ENCODE results near the gene R3HDM4. TPM values are rescaled to one million over a fixed set of nuclear protein-coding genes. Genes with fewer than 3 reads are reported as not detected.

The R3HDM4 gene
- total RNA-seq, 1 donor from 2014 or later: 63.1 TPM

GRCh38 chr19:907183-907853, 5.7 kb downstream of the R3HDM4 start:
- no peak for DNase-seq (ENCODE audit: low spot score, unreplicated experiment)
- no peaks in the 10 kb centered on the region for H3K36me3 Mint-ChIP-seq (ENCODE audit: insufficient read depth)
- H3K4me3 Mint-ChIP-seq (ENCODE audit: low read depth): no peak overlapping the region
- H3K9me3 Mint-ChIP-seq (ENCODE audit: low read depth): no peaks in the 10 kb centered on the region
- no peaks in the 10 kb centered on the region for H3K27me3 Mint-ChIP-seq
- peaks cover 14% of the 10 kb centered on the region for H3K4me1 Mint-ChIP-seq (ENCODE audit: low read depth)
- no peak overlapping the region for H3K27ac Mint-ChIP-seq
- TF ChIP-seq CTCF (IDR thresholded peaks at IDR 0.05; ENCODE audit: unreplicated experiment): no peak

GRCh38 chr19:906480-906879, 6.5 kb downstream of the R3HDM4 start:
- Mint-ChIP-seq H3K9me3 (ENCODE audit: low read depth) (no peaks in the 10 kb centered on the region), H3K27ac (no peak overlapping the region), H3K4me1 (ENCODE audit: low read depth) (peaks cover 14% of the 10 kb centered on the region), H3K36me3 (ENCODE audit: insufficient read depth) (no peaks in the 10 kb centered on the region), H3K27me3 (no peaks in the 10 kb centered on the region), H3K4me3 (ENCODE audit: low read depth) (no peak overlapping the region)
- no peak for DNase-seq (ENCODE audit: low spot score, unreplicated experiment)
- no peak for TF ChIP-seq CTCF (IDR thresholded peaks at IDR 0.05; ENCODE audit: unreplicated experiment)

GRCh38 chr19:904545-904944, 8.5 kb downstream of the R3HDM4 start:
- peaks cover 14% of the 10 kb centered on the region for H3K4me1 Mint-ChIP-seq (ENCODE audit: low read depth)
- DNase-seq (ENCODE audit: low spot score, unreplicated experiment): no peak
- TF ChIP-seq CTCF (IDR thresholded peaks at IDR 0.05; ENCODE audit: unreplicated experiment): no peak
- no peak overlapping the region for H3K4me3 Mint-ChIP-seq (ENCODE audit: low read depth)
- no peaks in the 10 kb centered on the region for H3K27me3 Mint-ChIP-seq
- peak overlapping the region; percentile 55 for H3K27ac Mint-ChIP-seq
- H3K36me3 Mint-ChIP-seq (ENCODE audit: insufficient read depth): no peaks in the 10 kb centered on the region
- H3K9me3 Mint-ChIP-seq (ENCODE audit: low read depth): no peaks in the 10 kb centered on the region

GRCh38 chr19:903266-903797, 9.7 kb downstream of the R3HDM4 start:
- TF ChIP-seq CTCF (IDR thresholded peaks at IDR 0.05; ENCODE audit: unreplicated experiment): no peak
- H3K9me3 Mint-ChIP-seq (ENCODE audit: low read depth): no peaks in the 10 kb centered on the region
- peaks cover 8% of the 10 kb centered on the region for H3K4me1 Mint-ChIP-seq (ENCODE audit: low read depth)
- H3K36me3 Mint-ChIP-seq (ENCODE audit: insufficient read depth): no peaks in the 10 kb centered on the region
- H3K27ac Mint-ChIP-seq: peak overlapping the region; percentile 64
- peak; percentile 57 for DNase-seq (ENCODE audit: low spot score, unreplicated experiment)
- H3K27me3 Mint-ChIP-seq: no peaks in the 10 kb centered on the region
- no peak overlapping the region for H3K4me3 Mint-ChIP-seq (ENCODE audit: low read depth)

GRCh38 chr19:902446-903226, 10.4 kb downstream of the R3HDM4 start:
- H3K27ac Mint-ChIP-seq: no peak overlapping the region
- H3K9me3 Mint-ChIP-seq (ENCODE audit: low read depth): no peaks in the 10 kb centered on the region
- no peak for DNase-seq (ENCODE audit: low spot score, unreplicated experiment)
- no peaks in the 10 kb centered on the region for H3K36me3 Mint-ChIP-seq (ENCODE audit: insufficient read depth)
- no peak for TF ChIP-seq CTCF (IDR thresholded peaks at IDR 0.05; ENCODE audit: unreplicated experiment)
- no peaks in the 10 kb centered on the region for H3K27me3 Mint-ChIP-seq
- no peak overlapping the region for H3K4me3 Mint-ChIP-seq (ENCODE audit: low read depth)
- peaks cover 8% of the 10 kb centered on the region for H3K4me1 Mint-ChIP-seq (ENCODE audit: low read depth)
